Kasumi-1 (cell line): Measurements from ENCODE around the gene ELK3.
A peak's percentile ranks its signal among the peaks of the same experiment; 100 is the strongest.

Source experiments
- DNase-seq, 2 experiments: peaks; one replicate each; lab custom pipeline; 2025; lab: John Stamatoyannopoulos, UW

ELK3 gene

GRCh38 chr12:96235484-96235826 lies 41.3 kb downstream of the ELK3 start:
- DNase-seq = no peak

- no peak for DNase-seq
Measured at GRCh38 chr12:96236221-96236822, 42.1 kb downstream of the ELK3 start.

- no peak for DNase-seq
Measured at GRCh38 chr12:96237035-96237434, 42.9 kb downstream of the ELK3 start.

GRCh38 chr12:96237465-96238077 lies 43.4 kb downstream of the ELK3 start:
- peak; percentile 94 to 96 for DNase-seq

GRCh38 chr12:96238336-96239047 lies 44.3 kb downstream of the ELK3 start:
- DNase-seq = no peak

- no peak for DNase-seq
Measured at GRCh38 chr12:96239711-96240635, 45.8 kb downstream of the ELK3 start.

- no peak for DNase-seq
Measured at GRCh38 chr12:96240656-96241055, 46.5 kb downstream of the ELK3 start.

- no peak for DNase-seq
Measured at GRCh38 chr12:96241431-96241830, 47.3 kb downstream of the ELK3 start.

- DNase-seq = no peak
Measured at GRCh38 chr12:96241846-96242256, 47.7 kb downstream of the ELK3 start.

GRCh38 chr12:96242597-96242996 lies 48.4 kb downstream of the ELK3 start:
- no peak for DNase-seq

- no peak for DNase-seq
Measured at GRCh38 chr12:96244826-96245225, 50.7 kb downstream of the ELK3 start.

- no peak for DNase-seq
Measured at GRCh38 chr12:96246926-96247505, 52.8 kb downstream of the ELK3 start.

GRCh38 chr12:96247563-96247962 lies 53.4 kb downstream of the ELK3 start:
- no peak for DNase-seq

- DNase-seq = no peak
Measured at GRCh38 chr12:96248136-96248931, 54.2 kb downstream of the ELK3 start.

- DNase-seq = no peak
Measured at GRCh38 chr12:96249196-96250118, 55.3 kb downstream of the ELK3 start.

GRCh38 chr12:96250119-96250685 lies 56.0 kb downstream of the ELK3 start:
- DNase-seq = no peak

- DNase-seq = no peak
Measured at GRCh38 chr12:96255077-96255476, 60.9 kb downstream of the ELK3 start.

- DNase-seq = no peak
Measured at GRCh38 chr12:96256672-96257361, 62.6 kb downstream of the ELK3 start.

- DNase-seq = no peak
Measured at GRCh38 chr12:96257550-96258103, 63.5 kb downstream of the ELK3 start.
